GM19467 (cell line): ENCODE results near the gene ACSM4.
"Not testable (repeated sequence)": the region's sequence is repeated elsewhere in the genome, so short reads cannot be mapped to it uniquely, and the experiment has no call there.

ENCODE experiments used
- ATAC-seq: cut with Tn5 transposase; IDR thresholded peaks from one replicate; pipeline ENCODE4 v1.9.1; 2021; ENCODE audit warnings: mild to moderate bottlenecking, moderate library complexity; ENCODE audit not compliant: unreplicated experiment

The ACSM4 gene

GRCh38 chr12:7327918-7328317 is 24.0 kb downstream of the ACSM4 start:
- ATAC-seq = no peak

- not testable (repeated sequence) for ATAC-seq
Measured at GRCh38 chr12:7337790-7338189, 33.9 kb downstream of the ACSM4 start.

- ATAC-seq = no peak
Measured at GRCh38 chr12:7339675-7340074, 35.8 kb downstream of the ACSM4 start.

GRCh38 chr12:7344833-7345606 is 41.1 kb downstream of the ACSM4 start:
- no peak for ATAC-seq

GRCh38 chr12:7346551-7347225 is 42.8 kb downstream of the ACSM4 start:
- no peak for ATAC-seq

- ATAC-seq = no peak
Measured at GRCh38 chr12:7349418-7349817, 45.5 kb downstream of the ACSM4 start.

- no peak for ATAC-seq
Measured at GRCh38 chr12:7351177-7351576, 47.3 kb downstream of the ACSM4 start.

- ATAC-seq = no peak
Measured at GRCh38 chr12:7352661-7353060, 48.8 kb downstream of the ACSM4 start.

GRCh38 chr12:7354529-7354928 is 50.7 kb downstream of the ACSM4 start:
- no peak for ATAC-seq

- ATAC-seq = no peak
Measured at GRCh38 chr12:7361265-7361664, 57.4 kb downstream of the ACSM4 start.

GRCh38 chr12:7362734-7363133 is 58.9 kb downstream of the ACSM4 start:
- no peak for ATAC-seq

GRCh38 chr12:7369274-7369729 is 65.4 kb downstream of the ACSM4 start:
- no peak for ATAC-seq

GRCh38 chr12:7373226-7373625 is 69.4 kb downstream of the ACSM4 start:
- ATAC-seq = no peak

- no peak for ATAC-seq
Measured at GRCh38 chr12:7374423-7375144, 70.7 kb downstream of the ACSM4 start.

GRCh38 chr12:7375145-7375543 is 71.3 kb downstream of the ACSM4 start:
- ATAC-seq = no peak

GRCh38 chr12:7376196-7376595 is 72.3 kb downstream of the ACSM4 start:
- ATAC-seq = no peak
